NCI-H2171 treated with DMSO at 0.1 percent for 48 hours (cell line): Measurements from ENCODE around the gene MCUB.
"Not testable (repeated sequence)": the region's sequence is repeated elsewhere in the genome, so short reads cannot be mapped to it uniquely, and the experiment has no call there.

Experiments used
- DNase-seq: peaks from one replicate; lab custom pipeline; 2025; lab: John Stamatoyannopoulos, UW

MCUB gene

GRCh38 chr4:109579997-109580396 lies 20.0 kb downstream of the MCUB start:
- DNase-seq, result not testable (repeated sequence)

GRCh38 chr4:109588176-109588575 lies 28.1 kb downstream of the MCUB start:
- no peak for DNase-seq

DNA sequence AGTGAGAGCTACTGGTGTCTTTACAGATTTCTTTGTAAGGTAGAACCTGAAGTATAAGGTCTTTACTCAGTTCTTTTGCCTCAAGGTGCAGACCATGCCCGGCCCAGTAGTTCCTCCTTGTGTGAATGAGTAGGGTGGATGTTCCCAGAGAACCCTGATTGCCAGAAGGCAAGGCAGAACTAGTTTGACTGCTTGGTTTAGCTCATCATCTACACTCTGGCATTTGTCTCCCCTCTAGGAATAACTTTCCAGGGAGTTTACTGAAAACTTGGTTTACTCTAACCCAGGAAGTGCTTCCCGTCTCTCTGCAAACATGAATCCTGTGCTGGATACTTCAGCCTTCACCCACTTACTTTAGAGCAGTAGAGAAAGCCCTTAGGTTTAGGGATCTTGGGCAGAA lies 29.1 kb downstream of the MCUB start:
- DNase-seq, result no peak

GRCh38 chr4:109589605-109590004 lies 29.6 kb downstream of the MCUB start:
- no peak for DNase-seq

- DNase-seq, result no peak
Observed at GRCh38 chr4:109590905-109591304, 30.9 kb downstream of the MCUB start.

GRCh38 chr4:109592367-109592766 lies 32.3 kb downstream of the MCUB start:
- no peak for DNase-seq

DNA sequence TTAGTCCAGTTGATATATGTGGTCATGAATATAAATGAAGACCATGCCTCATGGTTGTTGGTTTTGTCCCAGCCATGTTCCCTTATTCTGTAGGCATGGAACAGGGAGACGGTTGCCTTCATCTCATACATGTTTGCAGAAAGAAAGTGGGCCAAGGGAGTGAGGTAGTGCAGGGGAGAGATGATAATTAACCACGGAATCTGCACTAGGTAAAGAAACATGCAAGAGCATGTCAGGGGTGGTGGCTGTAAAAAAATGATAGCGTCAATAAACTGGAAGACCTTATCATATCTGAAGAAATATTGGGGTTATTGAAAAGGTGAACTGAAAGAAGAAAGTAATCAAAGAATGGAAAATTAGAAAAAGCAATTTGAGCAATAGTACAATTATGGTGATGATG lies 35.1 kb downstream of the MCUB start:
- DNase-seq, result not testable (repeated sequence)

GRCh38 chr4:109596420-109597085 lies 36.5 kb downstream of the MCUB start:
- not testable (repeated sequence) for DNase-seq

- no peak for DNase-seq
Observed at GRCh38 chr4:109599046-109599652, 39.1 kb downstream of the MCUB start.

DNA sequence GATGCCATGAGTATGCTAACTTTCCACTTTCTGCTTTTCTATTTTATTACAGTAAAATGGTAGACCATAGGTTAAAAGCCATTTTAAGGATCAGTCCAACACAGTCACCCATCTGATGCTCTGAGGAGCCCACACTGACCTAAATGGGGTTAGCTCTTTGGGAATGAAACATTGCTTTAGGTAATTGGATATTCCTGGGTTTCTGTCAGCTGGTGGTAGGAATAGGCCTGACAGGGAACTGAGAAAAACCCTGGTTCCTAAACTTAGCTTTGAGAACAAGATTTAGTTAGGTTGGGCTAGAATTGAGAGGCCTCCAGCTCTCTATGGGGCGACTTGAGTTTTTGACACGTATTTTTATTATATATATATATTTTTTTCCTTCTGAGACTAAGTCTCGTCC lies 40.4 kb downstream of the MCUB start:
- no peak for DNase-seq

DNA sequence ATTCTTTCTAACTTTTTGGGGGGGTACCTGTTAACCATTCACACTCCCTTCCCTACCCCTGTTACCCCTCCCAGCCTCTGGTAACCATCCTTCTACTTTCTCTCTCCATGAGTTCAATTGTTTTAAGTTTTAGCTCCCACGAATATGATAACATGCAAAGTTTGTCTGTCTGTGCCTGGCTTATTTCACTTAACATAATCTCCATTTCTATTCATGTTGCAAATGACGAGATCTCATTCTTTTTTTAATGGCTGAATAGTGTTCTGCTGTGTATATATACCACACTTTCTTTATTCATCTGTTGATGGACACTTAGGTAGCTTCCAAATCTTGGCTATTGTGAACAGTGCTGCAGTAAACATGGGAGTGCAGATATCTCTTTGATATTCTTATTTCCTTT lies 41.3 kb downstream of the MCUB start:
- DNase-seq, result no peak

DNA sequence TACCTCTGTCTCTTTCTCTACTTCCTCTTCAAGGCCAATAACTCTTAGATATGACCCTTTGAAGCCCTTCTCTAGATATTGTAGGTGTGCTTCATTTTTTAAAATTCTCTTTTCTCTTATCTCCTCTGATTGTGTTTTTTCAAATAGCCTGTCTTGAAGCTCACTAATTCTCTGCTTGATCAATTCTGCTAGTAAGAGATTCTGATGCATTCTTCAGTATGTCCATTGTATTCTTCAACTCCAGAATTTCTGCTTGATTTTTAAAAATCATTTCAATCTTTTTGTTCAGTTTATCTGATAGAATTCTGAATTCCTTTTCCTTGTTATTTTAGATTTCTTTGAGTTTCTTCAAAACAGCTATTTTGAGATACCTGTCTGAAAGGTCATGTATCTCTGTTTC lies 47.9 kb downstream of the MCUB start:
- no peak for DNase-seq

DNA sequence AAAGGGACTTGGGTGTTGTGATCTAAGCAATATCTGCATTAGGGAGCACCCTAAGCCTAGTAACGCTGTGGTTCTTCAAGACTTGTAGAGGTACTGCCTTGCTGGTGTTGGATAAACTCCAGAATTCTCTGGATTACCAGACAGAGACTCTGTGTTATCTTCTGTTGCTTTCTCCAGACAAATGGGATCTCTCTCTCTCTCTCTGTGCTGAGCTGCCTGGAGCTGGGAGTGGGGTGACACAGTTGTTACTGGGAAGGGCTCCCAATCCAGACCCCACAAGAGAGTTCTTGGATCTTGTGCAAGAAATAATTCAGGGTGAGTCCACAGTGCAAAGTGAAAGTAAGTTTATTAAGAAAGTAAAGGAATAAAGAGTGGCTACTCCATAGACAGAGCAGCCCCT lies 48.8 kb downstream of the MCUB start:
- no peak for DNase-seq

DNA sequence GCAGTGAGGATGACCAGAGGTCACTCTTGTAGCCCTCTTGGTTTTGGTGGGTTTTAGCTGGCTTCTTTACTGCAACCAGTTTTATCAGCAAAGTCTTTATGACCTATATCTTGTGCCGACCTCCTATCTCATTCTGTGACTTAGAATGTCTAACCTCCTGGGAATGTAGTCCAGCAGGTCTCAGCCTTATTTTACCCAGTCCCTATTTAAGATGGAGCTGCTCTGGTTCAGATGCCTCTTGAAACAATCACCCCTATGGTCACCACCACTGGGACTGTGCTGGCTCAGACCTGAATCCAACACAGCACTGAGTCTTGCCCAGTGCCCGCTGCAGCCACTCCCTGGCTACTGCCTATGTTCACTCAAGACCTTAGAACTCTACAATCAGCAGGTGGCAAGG lies 49.4 kb downstream of the MCUB start:
- no peak for DNase-seq

- DNase-seq, result no peak
Observed at GRCh38 chr4:109610489-109610888, 50.4 kb downstream of the MCUB start.

DNA sequence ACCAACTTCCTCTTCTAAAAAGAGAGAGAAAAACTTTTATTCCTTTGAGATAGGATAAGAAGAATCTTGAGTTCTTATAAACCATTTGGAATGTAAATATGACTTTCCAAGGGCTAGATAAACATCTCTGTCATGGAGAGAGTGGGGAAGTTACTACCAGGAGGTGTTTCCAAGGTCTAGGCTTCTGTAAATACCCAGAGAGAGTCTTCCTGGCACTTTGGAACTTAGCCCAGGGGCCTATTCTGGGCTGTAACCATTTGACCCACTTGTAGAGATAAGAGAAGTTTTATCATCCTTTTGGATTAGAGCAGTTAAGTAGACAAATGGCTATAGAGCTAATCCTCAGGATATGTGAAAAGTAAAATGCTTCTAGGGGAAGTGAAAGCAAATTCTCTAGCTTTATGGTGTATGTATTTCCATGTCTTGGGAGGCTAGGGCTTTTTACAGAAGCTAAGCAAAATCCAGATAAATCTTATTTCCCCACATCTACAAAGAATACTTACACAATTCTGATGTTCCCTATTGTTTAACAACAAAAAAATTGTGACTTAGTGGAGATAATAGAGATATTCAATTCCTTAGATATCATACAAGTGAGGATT lies 51.1 kb downstream of the MCUB start:
- DNase-seq, result no peak

DNA sequence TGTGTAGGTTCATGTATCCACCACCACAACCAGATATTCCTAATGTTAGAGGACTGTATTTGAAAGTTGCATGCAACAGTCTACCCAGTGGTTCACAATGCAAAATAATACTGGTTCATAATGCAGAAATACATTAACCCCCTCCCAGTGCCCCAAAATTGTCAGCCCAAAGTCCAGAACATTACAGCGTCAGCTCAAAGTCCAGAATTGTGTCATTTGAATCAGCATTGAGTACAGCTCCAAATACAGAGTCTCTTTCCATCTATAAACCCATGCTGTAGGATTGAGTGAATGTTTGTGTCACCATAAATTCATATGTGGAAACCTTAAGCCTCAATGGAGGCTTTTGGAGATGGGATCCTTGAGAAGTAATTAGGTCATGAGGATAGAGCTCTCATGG lies 54.0 kb downstream of the MCUB start:
- no peak for DNase-seq

GRCh38 chr4:109614466-109614865 lies 54.4 kb downstream of the MCUB start:
- no peak for DNase-seq

GRCh38 chr4:109615742-109616141 lies 55.7 kb downstream of the MCUB start:
- no peak for DNase-seq

GRCh38 chr4:109616243-109616642 lies 56.2 kb downstream of the MCUB start:
- DNase-seq, result no peak

DNA sequence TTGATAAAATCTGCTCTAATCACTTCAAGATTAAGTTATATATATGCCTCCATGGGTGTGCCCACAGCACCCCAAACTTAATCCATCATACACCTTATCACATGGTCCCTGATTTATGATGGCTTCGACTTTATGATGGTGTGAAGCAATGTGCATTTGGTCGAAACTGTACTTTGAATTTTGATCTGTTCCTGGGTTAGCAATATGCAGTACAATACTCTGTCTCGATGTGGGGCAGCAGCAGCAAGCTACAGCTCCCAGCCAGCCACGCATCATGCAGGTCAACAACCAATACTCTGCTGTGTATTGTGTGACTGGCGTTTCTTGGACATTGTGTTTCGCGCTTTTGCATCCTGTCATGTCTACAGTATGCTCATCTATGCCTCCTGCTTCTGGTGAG lies 62.6 kb downstream of the MCUB start:
- no peak for DNase-seq

- no peak for DNase-seq
Observed at GRCh38 chr4:109624536-109624935, 64.5 kb downstream of the MCUB start.

GRCh38 chr4:109627361-109627760 lies 67.3 kb downstream of the MCUB start:
- DNase-seq, result no peak

- DNase-seq, result no peak
Observed at GRCh38 chr4:109629775-109630174, 69.7 kb downstream of the MCUB start.
